ENCODE measurements around the gene SLC16A10. TPM values are rescaled to one million over a fixed set of nuclear protein-coding genes. Genes with fewer than 3 reads are reported as not detected.
A peak's percentile ranks its signal among the peaks of the same experiment; 100 is the strongest.

SLC16A10 gene
- total and polyA plus RNA-seq, 2 of the 4 experiments (the other 2 are of a cell fraction) = not detected

GRCh38 chr6:111228094-111228493 lies 140.8 kb downstream of the SLC16A10 start:
- Histone ChIP-seq H3K4me2 (ENCODE audit: low read depth, low read length) (peak overlapping the region; percentile 78; the same call in 1 of the 2 replicates), H3K27me3 (ENCODE audit: control insufficient read depth, insufficient read depth, low read length) (no peaks in the 10 kb centered on the region), H2BK5ac (ENCODE audit: low read depth, low read length, poor library complexity, severe bottlenecking) (peak overlapping the region; percentile 97), H2AFZ (replicated peaks; ENCODE audit: low read length, poor library complexity) (no peak overlapping the region), H4K5ac (ENCODE audit: low read depth, low read length) (peak overlapping the region; percentile 72; the same call in 1 of the 2 replicates), H2BK120ac (ENCODE audit: low read depth, low read length) (peak overlapping the region; percentile 89), H2BK20ac (ENCODE audit: low read depth, low read length) (peak overlapping the region; percentile 90), H3K23ac (ENCODE audit: low read depth, low read length) (peak overlapping the region; percentile 88), H3K9ac (ENCODE audit: low read depth, low read length) (no peak overlapping the region; the same call in 1 of the 2 replicates), H3K9me3 (ENCODE audit: control insufficient read depth, insufficient read depth, low read length) (no peaks in the 10 kb centered on the region), H3K14ac (replicated peaks; ENCODE audit: low read depth, low read length) (peak overlapping the region; percentile 86), H3K9me1 (ENCODE audit: insufficient read depth, low read length) (peaks cover 7% of the 10 kb centered on the region; the same call in 1 of the 2 replicates), H2AK5ac (ENCODE audit: low read depth, low read length) (peak overlapping the region; percentile 85; the same call in 1 of the 2 replicates), H3K4ac (ENCODE audit: low read depth, low read length) (peak overlapping the region; percentile 85; the same call in 1 of the 2 replicates), H3K36me3 (ENCODE audit: control insufficient read depth, insufficient read depth, low read length) (no peaks in the 10 kb centered on the region), H3K18ac (ENCODE audit: low read depth, low read length) (peak overlapping the region; percentile 80; the same call in 1 of the 2 replicates), H3K27ac (ENCODE audit: insufficient read depth, low read length) (peak overlapping the region; percentile 18; the same call in 1 of the 2 replicates), H4K20me1 (ENCODE audit: insufficient read depth, low read length) (no peaks in the 10 kb centered on the region; the same call in 1 of the 2 replicates), H3K4me3 (ENCODE audit: insufficient read depth, low read depth, low read length) (no peak overlapping the region), H2AK9ac (replicated peaks; ENCODE audit: low read depth, low read length, poor library complexity) (no peak overlapping the region), H4K8ac (ENCODE audit: low read depth in 2 of 2, low read length in 2 of 2) (peak overlapping the region; percentile 15 to 62; a peak in 2 of 4 replicates), H2BK15ac (ENCODE audit: low read depth, low read length) (peak overlapping the region; percentile 59; the same call in 1 of the 3 replicates), H3K56ac (ENCODE audit: extremely low read depth, insufficient read depth, low read length) (peak overlapping the region; percentile 59; the same call in 1 of the 2 replicates), H3K4me1 (ENCODE audit: control insufficient read depth, insufficient read depth, low read length) (peaks cover 10% of the 10 kb centered on the region), H4K91ac (ENCODE audit: insufficient read depth, low read depth, low read length) (peak overlapping the region; percentile 77; the same call in 1 of the 2 replicates), H3K79me1 (ENCODE audit: low read depth in 1 of 2, low read length in 2 of 2) (no peaks in the 10 kb centered on the region)
- CTCF ChIA-PET = interaction anchor here (0.7 kb wide), 1 partner anchor 147 kb away, joined by 5 read pairs; no protein-coding TSS in a partner anchor
- in situ Hi-C loops (cut with MboI; ENCODE audit: low sequenced_read_pairs) = no loop called here
- no CpG with 5 or more reads among the region's 2 CpGs for WGBS, 2 experiments (ENCODE audit: extremely low coverage in 2 of 2, insufficient read length in 1 of 2)
- no TSS peak for BruUV-seq (replicated peaks)
- POLR2A ChIA-PET (ENCODE audit: unreplicated experiment) = no interaction called here
- ATAC-seq (ENCODE audit: low read depth) (peak; percentile 35), DNase-seq (no peak)
- dilution Hi-C loops (cut with HindIII; ENCODE audit: low sequenced_read_pairs, unreplicated experiment) = no loop called here
- intact Hi-C loops (cut with micrococcal nuclease) = no loop called here
- TF ChIP-seq RFX5 (IDR thresholded peaks at IDR 0.05; ENCODE audit: low read depth, low read length) (no peak), SMC3 (IDR thresholded peaks at IDR 0.05; ENCODE audit: low read depth, low read length) (no peak), POLR2A (IDR thresholded peaks at IDR 0.05; ENCODE audit: low read depth, low read length) (no peak), NFE2L2 (IDR thresholded peaks at IDR 0.05; ENCODE audit: low read depth, low read length) (no peak), RAD21 (IDR thresholded peaks at IDR 0.05; ENCODE audit: low read length) (no peak), BHLHE40 (IDR thresholded peaks at IDR 0.05; ENCODE audit: low read depth, low read length) (no peak)
